22Rv1 (cell line): ENCODE data around the gene BCL6.

Experiments
- H3K27ac ChIP-seq: fragments of 450-650 bp; 2 replicates; pipeline ENCODE4 v1.5.1; 2017
- CTCF ChIP-seq: fragments of 450-650 bp; IDR thresholded peaks from 2 replicates; pipeline ENCODE4 v1.5.1; 2017; ENCODE audit warnings: mild to moderate bottlenecking
- ZFX ChIP-seq: fragments of 450-650 bp; IDR thresholded peaks from 2 replicates; pipeline ENCODE4 v1.6.1; 2017; ENCODE audit warnings: antibody characterized with exemption, borderline replicate concordance

Gene BCL6

GRCh38 chr3:187708696-187709095, 36.6 kb downstream of the BCL6 start:
- H3K27ac ChIP-seq = no peak overlapping the region
- TF ChIP-seq CTCF (no peak), ZFX (no peak)

- TF ChIP-seq ZFX (no peak), CTCF (no peak)
- no peak overlapping the region for H3K27ac ChIP-seq
Observed at GRCh38 chr3:187706971-187707370, 38.3 kb downstream of the BCL6 start.

- TF ChIP-seq CTCF (no peak), ZFX (no peak)
- no peak overlapping the region for H3K27ac ChIP-seq
Observed at GRCh38 chr3:187705164-187705563, 40.1 kb downstream of the BCL6 start.

- TF ChIP-seq ZFX (no peak), CTCF (no peak)
- no peak within 1 kb of the TSS for H3K27ac ChIP-seq
Observed at GRCh38 chr3:187702507-187703033, 42.7 kb downstream of the BCL6 start, which contains the start of gene RTP2. Gene RTP2, minus strand, starts transcription at chr3:187702557. Its CDS starts 429 bp downstream, at chr3:187702128.

- TF ChIP-seq CTCF = no peak
- no peak for TF ChIP-seq ZFX
- no peak overlapping the region for H3K27ac ChIP-seq
Observed at GRCh38 chr3:187700249-187700648, 45.0 kb downstream of the BCL6 start.

GRCh38 chr3:187698499-187699399, 46.5 kb downstream of the BCL6 start:
- TF ChIP-seq CTCF = no peak
- TF ChIP-seq ZFX = no peak
- no peak overlapping the region for H3K27ac ChIP-seq

- no peak for TF ChIP-seq ZFX
- TF ChIP-seq CTCF = no peak
Observed at GRCh38 chr3:187696021-187696420, 49.2 kb downstream of the BCL6 start.

More at GRCh38 chr3:187696021-187696420, 49.2 kb downstream of the BCL6 start:
- no peak overlapping the region for H3K27ac ChIP-seq
